IMR-90 (cell line): ENCODE results near the gene CYSLTR2. TPM values are rescaled to one million over a fixed set of nuclear protein-coding genes. Genes with fewer than 3 reads are reported as not detected.

Source experiments
- ATAC-seq: fragments of 200-7000 bp; cut with Tn5 transposase; 2 replicates; pipeline ENCODE4 v1.9.1; 2020; ENCODE audit warnings: low read depth, mild to moderate bottlenecking, moderate library complexity
- BruUV-seq: library from RNA; stranded (reverse); fragments of 400-500 nt; replicated peaks from 2 replicates; lab custom pipeline; 2021; lab: Mats Ljungman, UMichigan
- CTCF ChIA-PET: fragments of 300-600 bp; formaldehyde crosslinking; extraction: SDS; loops from one replicate; lab custom pipeline; 2021; ENCODE audit warnings: antibody characterized with exemption; lab: Yijun Ruan, JAX
- POLR2A ChIA-PET: fragments of 300-600 bp; sonication (Branson Sonifier 250); formaldehyde crosslinking; loops from one replicate; lab custom pipeline; 2022; ENCODE audit warnings: antibody characterized with exemption; ENCODE audit not compliant: unreplicated experiment; lab: Charles Lee
- DNase-seq: peaks from one replicate; pipeline ENCODE4 v3.0.0; 2013
- H2AFZ ChIP-seq: replicated peaks from 2 replicates; pipeline ENCODE3; 2013; ENCODE audit warnings: low read length, mild to moderate bottlenecking; ENCODE audit not compliant: poor library complexity
- H2AK5ac ChIP-seq: 2 replicates; pipeline ENCODE4 v1.6.1; 2013; ENCODE audit warnings: low read depth, low read length, inconsistent platforms
- H2AK9ac ChIP-seq: replicated peaks from 2 replicates; pipeline ENCODE3; 2013; ENCODE audit warnings: mild to moderate bottlenecking, low read depth, low read length, moderate library complexity; ENCODE audit not compliant: poor library complexity
- H2BK120ac ChIP-seq: 2 replicates; pipeline ENCODE4 v1.6.1; 2013; ENCODE audit warnings: low read depth, low read length, inconsistent platforms
- H2BK15ac ChIP-seq: 3 replicates; pipeline ENCODE4 v1.6.1; 2013; ENCODE audit warnings: low read depth, low read length, inconsistent platforms
- H2BK20ac ChIP-seq: 2 replicates; pipeline ENCODE4 v1.6.1; 2013; ENCODE audit warnings: low read depth, mild to moderate bottlenecking, inconsistent platforms, low read length, moderate library complexity
- H2BK5ac ChIP-seq: 2 replicates; pipeline ENCODE4 v1.6.1; 2013; ENCODE audit warnings: mild to moderate bottlenecking, low read depth, low read length, inconsistent platforms; ENCODE audit not compliant: poor library complexity, severe bottlenecking
- H3K14ac ChIP-seq: replicated peaks from 2 replicates; pipeline ENCODE4 v1.6.1; 2013; ENCODE audit warnings: low read depth, low read length, inconsistent platforms
- H3K18ac ChIP-seq: 2 replicates; pipeline ENCODE4 v1.6.1; 2013; ENCODE audit warnings: low read depth, low read length, control low read depth
- H3K23ac ChIP-seq: 2 replicates; pipeline ENCODE4 v1.6.1; 2013; ENCODE audit warnings: low read depth, low read length, inconsistent platforms
- H3K27ac ChIP-seq: 2 replicates; pipeline ENCODE4 v1.5.1; 2013; ENCODE audit warnings: mild to moderate bottlenecking, control low read depth, low read length; ENCODE audit not compliant: insufficient read depth
- H3K27me3 ChIP-seq: 2 replicates; pipeline ENCODE4 v1.6.1; 2013; ENCODE audit warnings: low read length; ENCODE audit not compliant: control insufficient read depth, insufficient read depth
- H3K36me3 ChIP-seq: 2 replicates; pipeline ENCODE4 v1.6.1; 2013; ENCODE audit warnings: low read length, mixed read lengths; ENCODE audit not compliant: control insufficient read depth, insufficient read depth
- H3K4ac ChIP-seq: 2 replicates; pipeline ENCODE4 v1.6.1; 2013; ENCODE audit warnings: low read depth, low read length, inconsistent platforms
- H3K4me1 ChIP-seq: 2 replicates; pipeline ENCODE4 v1.6.1; 2013; ENCODE audit warnings: low read length, mixed read lengths; ENCODE audit not compliant: control insufficient read depth, insufficient read depth
- H3K4me2 ChIP-seq: 2 replicates; pipeline ENCODE4 v1.6.1; 2013; ENCODE audit warnings: low read depth, mild to moderate bottlenecking, control low read depth, low read length, moderate library complexity
- H3K4me3 ChIP-seq: 2 replicates; pipeline ENCODE4 v1.5.1; 2013; ENCODE audit warnings: low read depth, mild to moderate bottlenecking, control low read depth, low read length, moderate library complexity; ENCODE audit not compliant: insufficient read depth
- H3K56ac ChIP-seq: 2 replicates; pipeline ENCODE4 v1.6.1; 2013; ENCODE audit warnings: low read length, inconsistent platforms; ENCODE audit not compliant: insufficient read depth; ENCODE audit errors: extremely low read depth
- H3K79me1 ChIP-seq, 2 experiments: 2 replicates each; pipeline ENCODE4 v1.6.1; 2013; ENCODE audit warnings: low read length in 2 of 2, inconsistent platforms in 1 of 2, low read depth in 1 of 2
- H3K9ac ChIP-seq: 2 replicates; pipeline ENCODE4 v1.6.1; 2013; ENCODE audit warnings: low read depth, low read length, control low read depth
- H3K9me1 ChIP-seq: 2 replicates; pipeline ENCODE4 v1.6.1; 2013; ENCODE audit warnings: low read length, inconsistent platforms; ENCODE audit not compliant: insufficient read depth
- H3K9me3 ChIP-seq: 2 replicates; pipeline ENCODE4 v1.6.1; 2013; ENCODE audit warnings: low read length; ENCODE audit not compliant: control insufficient read depth, insufficient read depth
- H4K20me1 ChIP-seq: 2 replicates; pipeline ENCODE4 v1.6.1; 2013; ENCODE audit warnings: low read length, inconsistent platforms; ENCODE audit not compliant: insufficient read depth
- H4K5ac ChIP-seq: 2 replicates; pipeline ENCODE4 v1.6.1; 2013; ENCODE audit warnings: mild to moderate bottlenecking, low read depth, low read length, control low read depth
- H4K8ac ChIP-seq, 2 experiments: 2 replicates each; pipeline ENCODE4 v1.6.1; 2013; ENCODE audit warnings: low read depth in 2 of 2, low read length in 2 of 2, control low read depth in 1 of 2, inconsistent platforms in 1 of 2
- H4K91ac ChIP-seq: 2 replicates; pipeline ENCODE4 v1.6.1; 2013; ENCODE audit warnings: low read depth, low read length, inconsistent platforms; ENCODE audit not compliant: insufficient read depth
- CEBPB ChIP-seq: IDR thresholded peaks from 2 replicates; pipeline ENCODE4 v1.6.1; 2012; ENCODE audit warnings: low read depth, low read length, improper control_type of control experiment
- ELK1 ChIP-seq: fragments of 150-350 bp; IDR thresholded peaks from 2 replicates; pipeline ENCODE4 v1.6.1; 2016; ENCODE audit warnings: low read depth, mild to moderate bottlenecking, low read length, moderate library complexity, borderline replicate concordance
- FOS ChIP-seq: fragments of 150-350 bp; IDR thresholded peaks from 2 replicates; pipeline ENCODE4 v1.6.1; 2016; ENCODE audit warnings: low read depth, low read length
- MAFK ChIP-seq: IDR thresholded peaks from 2 replicates; pipeline ENCODE4 v1.6.1; 2012; ENCODE audit warnings: low read depth, low read length, improper control_type of control experiment
- MAZ ChIP-seq: IDR thresholded peaks from 2 replicates; pipeline ENCODE4 v1.6.1; 2012; ENCODE audit warnings: low read depth, mild to moderate bottlenecking, low read length, improper control_type of control experiment, moderate library complexity, borderline replicate concordance
- NFE2L2 ChIP-seq: fragments of 150-350 bp; IDR thresholded peaks from 2 replicates; pipeline ENCODE4 v1.6.1; 2016; ENCODE audit warnings: low read depth, mild to moderate bottlenecking, low read length
- RAD21 ChIP-seq: IDR thresholded peaks from 2 replicates; pipeline ENCODE4 v1.6.1; 2012; ENCODE audit warnings: low read length, improper control_type of control experiment
- RCOR1 ChIP-seq: IDR thresholded peaks from 2 replicates; pipeline ENCODE4 v1.6.1; 2012; ENCODE audit warnings: mild to moderate bottlenecking, low read length, improper control_type of control experiment; ENCODE audit not compliant: insufficient replicate concordance
- RFX5 ChIP-seq: IDR thresholded peaks from 2 replicates; pipeline ENCODE4 v1.8.0; 2012; ENCODE audit warnings: low read depth, mild to moderate bottlenecking, low read length, moderate library complexity
- SMC3 ChIP-seq: fragments of 150-350 bp; IDR thresholded peaks from 2 replicates; pipeline ENCODE4 v1.6.1; 2016; ENCODE audit warnings: low read depth, mild to moderate bottlenecking, antibody characterized with exemption, low read length, moderate library complexity
- WGBS, 2 experiments: methylation state at CpG; one replicate each; pipeline versions ENCODE4 v1.1.5 to v1.1.7; 2013; ENCODE audit warnings: missing lambda C conversion rate in 2 of 2; ENCODE audit not compliant: insufficient read length in 1 of 2; ENCODE audit errors: extremely low coverage in 2 of 2; 5-methylcytosine and 5-hydroxymethylcytosine counted together
- dilution Hi-C: fragments of 300-500 bp; cut with HindIII; formaldehyde crosslinking; loops from one replicate; pipeline ENCODE4 v1.14.3; 2018; ENCODE audit warnings: low sequenced_read_pairs; ENCODE audit not compliant: unreplicated experiment
- in situ Hi-C: fragments of 300-500 bp; cut with MboI; formaldehyde crosslinking; loops from 3 replicates; pipeline ENCODE4 v1.14.3; 2019; ENCODE audit warnings: low sequenced_read_pairs, inconsistent platforms, mixed read lengths
- intact Hi-C: fragments of 100-400 bp; cut with micrococcal nuclease; formaldehyde crosslinking; loops from 2 replicates; pipeline ENCODE4 v1.10.0; 2022
- polyA plus RNA-seq, 3 experiments: library from polyadenylated mRNA; depleted of rRNA; stranded (reverse); fragments of >200 nt; gene quantifications; 2 replicates each; pipeline ENCODE4 v1.2.3, GENCODE V29; 2012; ENCODE audit warnings: low replicate concordance in 1 of 3
- total RNA-seq: library from RNA; depleted of rRNA; stranded (reverse); fragments of >200 nt; gene quantifications from 2 replicates; pipeline ENCODE4 v1.2.3, GENCODE V29; 2012

CYSLTR2 gene
- total and polyA plus RNA-seq, 2 of the 4 experiments (the other 2 are of a cell fraction), result not detected

- DNase-seq (no peak), ATAC-seq (no peak)
- no peak overlapping the region for H2AK5ac ChIP-seq
- in situ Hi-C loops (no loop called here), dilution Hi-C loops (no loop called here), intact Hi-C loops (no loop called here)
- WGBS, 2 experiments, result no CpG with 5 or more reads among the region's 4 CpGs
- H3K23ac ChIP-seq, result no peak overlapping the region
- no peak overlapping the region for H4K91ac ChIP-seq
- no peaks in the 10 kb centered on the region for H3K9me1 ChIP-seq
- H3K4me3 ChIP-seq, result no peak overlapping the region
- H2AFZ ChIP-seq, result no peak overlapping the region
- H3K56ac ChIP-seq, result no peak overlapping the region
- H3K27ac ChIP-seq, result no peak overlapping the region
- H2BK15ac ChIP-seq, result no peak overlapping the region
- no peak overlapping the region for H4K5ac ChIP-seq
- no peak overlapping the region for H2AK9ac ChIP-seq
- TF ChIP-seq FOS (no peak), RFX5 (no peak), RCOR1 (no peak), RAD21 (no peak), MAFK (no peak), NFE2L2 (no peak), MAZ (no peak), SMC3 (no peak), ELK1 (no peak), CEBPB (no peak)
- H3K4me2 ChIP-seq, result no peak overlapping the region
- no peaks in the 10 kb centered on the region for H3K9me3 ChIP-seq
- no peaks in the 10 kb centered on the region for H4K20me1 ChIP-seq
- H4K8ac ChIP-seq, result no peak overlapping the region
- H3K27me3 ChIP-seq, result peaks cover 17% of the 10 kb centered on the region
- H3K36me3 ChIP-seq, result no peaks in the 10 kb centered on the region
- H2BK120ac ChIP-seq, result no peak overlapping the region
- H3K9ac ChIP-seq, result no peak overlapping the region
- H2BK5ac ChIP-seq, result no peak overlapping the region
- no peak overlapping the region for H2BK20ac ChIP-seq
- no peaks in the 10 kb centered on the region for H3K4me1 ChIP-seq
- no peak overlapping the region for H3K4ac ChIP-seq
- H3K79me1 ChIP-seq, result no peaks in the 10 kb centered on the region
- H3K18ac ChIP-seq, result no peak overlapping the region
- ChIA-PET POLR2A (no interaction called here), CTCF (interaction anchor here (0.7 kb wide), 1 partner anchor 197 kb away, joined by 3 read pairs; no protein-coding TSS in a partner anchor)
- H3K14ac ChIP-seq, result no peak overlapping the region
- BruUV-seq, result no TSS peak
These were observed 1.6 kb downstream of the CYSLTR2 start for GRCh38 chr13:48655291-48655690.
